ENCODE results near the gene PPP1R13B.

The PPP1R13B gene

GRCh38 chr14:103879118-103879569 is 31.8 kb upstream of the PPP1R13B start:
- H3K4me1 ChIP-seq (ENCODE audit: control insufficient read depth, insufficient read depth, low read length), result peaks cover 18% of the 10 kb centered on the region
- H3K27me3 ChIP-seq (replicated peaks; ENCODE audit: control insufficient read depth, insufficient read depth, low read length), result peaks cover 14% of the 10 kb centered on the region
- no peaks in the 10 kb centered on the region for H3K36me3 ChIP-seq (ENCODE audit: control insufficient read depth, insufficient read depth, low read length, severe bottlenecking)
- DNase-seq (ENCODE audit: low read depth), result no peak
- H3K9me3 ChIP-seq (ENCODE audit: control insufficient read depth, low read length), result no peaks in the 10 kb centered on the region
- no peak overlapping the region for H3K4me3 ChIP-seq (ENCODE audit: low read length)
- no peak overlapping the region for H3K9ac ChIP-seq (ENCODE audit: low read length)

GRCh38 chr14:103878180-103878579 is 30.8 kb upstream of the PPP1R13B start:
- Histone ChIP-seq H3K4me1 (ENCODE audit: control insufficient read depth, insufficient read depth, low read length) (peaks cover 18% of the 10 kb centered on the region), H3K9me3 (ENCODE audit: control insufficient read depth, low read length) (no peaks in the 10 kb centered on the region), H3K4me3 (ENCODE audit: low read length) (no peak overlapping the region), H3K27me3 (replicated peaks; ENCODE audit: control insufficient read depth, insufficient read depth, low read length) (peaks cover 14% of the 10 kb centered on the region), H3K9ac (ENCODE audit: low read length) (no peak overlapping the region), H3K36me3 (ENCODE audit: control insufficient read depth, insufficient read depth, low read length, severe bottlenecking) (no peaks in the 10 kb centered on the region)
- DNase-seq (ENCODE audit: low read depth), result no peak

GRCh38 chr14:103875010-103875409 is 27.6 kb upstream of the PPP1R13B start:
- Histone ChIP-seq H3K36me3 (ENCODE audit: control insufficient read depth, insufficient read depth, low read length, severe bottlenecking) (no peaks in the 10 kb centered on the region), H3K27me3 (replicated peaks; ENCODE audit: control insufficient read depth, insufficient read depth, low read length) (peaks cover 7% of the 10 kb centered on the region), H3K4me1 (ENCODE audit: control insufficient read depth, insufficient read depth, low read length) (peaks cover 5% of the 10 kb centered on the region), H3K9me3 (ENCODE audit: control insufficient read depth, low read length) (no peaks in the 10 kb centered on the region), H3K4me3 (ENCODE audit: low read length) (no peak overlapping the region), H3K9ac (ENCODE audit: low read length) (no peak overlapping the region)
- DNase-seq (ENCODE audit: low read depth), result no peak

- H3K4me3 ChIP-seq (ENCODE audit: low read length), result no peak overlapping the region
- peaks cover 7% of the 10 kb centered on the region for H3K27me3 ChIP-seq (replicated peaks; ENCODE audit: control insufficient read depth, insufficient read depth, low read length)
- H3K4me1 ChIP-seq (ENCODE audit: control insufficient read depth, insufficient read depth, low read length), result no peaks in the 10 kb centered on the region
- H3K9me3 ChIP-seq (ENCODE audit: control insufficient read depth, low read length), result no peaks in the 10 kb centered on the region
- no peaks in the 10 kb centered on the region for H3K36me3 ChIP-seq (ENCODE audit: control insufficient read depth, insufficient read depth, low read length, severe bottlenecking)
- H3K9ac ChIP-seq (ENCODE audit: low read length), result no peak overlapping the region
- DNase-seq (ENCODE audit: low read depth), result no peak
These were observed 25.2 kb upstream of the PPP1R13B start for GRCh38 chr14:103872481-103873113.

DNA sequence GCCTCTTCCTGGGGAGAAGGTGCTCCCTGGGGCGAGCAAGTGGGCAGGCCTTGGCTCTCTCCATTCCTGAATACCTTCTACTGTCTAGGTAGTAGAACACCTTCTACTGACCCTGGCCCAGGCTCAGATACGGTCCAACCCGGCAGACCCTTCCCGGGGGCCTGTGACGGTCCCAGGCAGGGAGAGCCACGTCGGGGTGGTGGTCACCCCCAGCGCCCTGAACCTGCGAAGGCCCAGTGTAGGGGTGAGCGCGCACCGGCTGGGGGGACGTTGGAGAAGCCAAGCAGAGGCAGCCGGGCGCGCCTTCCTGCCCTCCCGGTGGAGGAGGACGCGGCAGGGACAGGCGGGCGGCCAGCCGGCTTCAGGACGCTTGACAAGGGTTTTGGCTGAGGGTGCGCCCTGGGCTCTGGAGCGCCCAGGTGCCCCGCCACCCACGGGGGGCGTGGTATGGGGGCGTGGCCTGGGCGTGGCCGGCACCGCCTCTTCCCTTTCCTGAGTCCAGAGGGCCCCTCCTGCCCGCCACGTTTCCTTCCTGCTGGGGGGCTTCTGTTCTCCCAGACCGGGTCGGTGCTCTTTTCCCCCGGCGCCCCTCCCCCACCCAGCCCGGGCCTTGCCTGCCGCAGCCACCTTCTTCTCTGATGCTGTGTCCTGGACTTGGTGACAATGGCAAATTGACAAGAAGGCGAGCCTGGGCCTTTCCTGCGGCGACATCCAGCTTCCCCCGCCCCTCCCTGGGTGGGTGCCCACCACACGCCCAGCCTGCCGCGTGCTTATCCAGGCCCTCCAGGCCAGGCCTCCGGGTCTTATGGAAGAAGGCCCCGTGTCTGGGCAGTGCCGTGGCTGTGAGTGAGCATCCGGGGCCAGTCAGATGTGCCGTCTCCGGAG is 24.5 kb upstream of the PPP1R13B start:
- Histone ChIP-seq H3K4me3 (ENCODE audit: low read length) (no peak overlapping the region), H3K4me1 (ENCODE audit: control insufficient read depth, insufficient read depth, low read length) (no peaks in the 10 kb centered on the region), H3K9ac (ENCODE audit: low read length) (no peak overlapping the region), H3K9me3 (ENCODE audit: control insufficient read depth, low read length) (no peaks in the 10 kb centered on the region), H3K36me3 (ENCODE audit: control insufficient read depth, insufficient read depth, low read length, severe bottlenecking) (no peaks in the 10 kb centered on the region), H3K27me3 (replicated peaks; ENCODE audit: control insufficient read depth, insufficient read depth, low read length) (peaks cover 7% of the 10 kb centered on the region)
- no peak for DNase-seq (ENCODE audit: low read depth)

DNA sequence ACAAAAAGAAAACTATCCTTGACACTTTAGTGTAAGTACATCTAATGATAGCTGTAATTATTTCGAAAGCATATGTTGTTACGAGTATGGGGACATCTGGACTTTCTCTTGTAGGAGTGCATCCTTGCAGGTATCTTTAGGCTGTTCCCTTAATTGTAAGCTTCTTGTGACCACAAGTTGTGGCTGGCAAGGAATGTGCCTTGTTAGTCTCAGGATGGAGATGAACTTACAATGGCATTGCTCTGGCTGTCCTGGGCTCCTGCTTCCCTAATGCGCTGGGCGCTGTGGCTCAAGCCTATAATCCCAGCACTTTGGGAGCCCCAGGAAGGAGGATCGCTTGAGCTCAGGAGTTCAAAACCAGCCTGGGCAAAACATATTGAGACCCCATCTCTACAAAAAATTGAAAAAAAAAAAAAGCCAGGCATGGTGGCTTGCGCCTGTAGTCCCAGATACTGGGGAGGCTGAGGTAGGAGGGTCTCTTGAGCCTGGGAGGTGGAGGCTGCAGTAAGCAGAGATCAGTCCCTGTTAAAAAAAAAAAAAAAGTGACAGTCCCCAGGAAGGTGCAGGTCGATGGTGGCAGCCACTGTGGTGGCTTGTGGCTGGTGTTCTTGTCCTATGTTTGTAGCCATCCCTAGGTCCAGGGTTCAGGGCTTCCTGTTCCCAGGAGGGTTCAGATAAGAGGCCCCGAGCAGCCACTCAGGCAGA is 23.7 kb upstream of the PPP1R13B start:
- Histone ChIP-seq H3K4me1 (ENCODE audit: control insufficient read depth, insufficient read depth, low read length) (no peaks in the 10 kb centered on the region), H3K36me3 (ENCODE audit: control insufficient read depth, insufficient read depth, low read length, severe bottlenecking) (no peaks in the 10 kb centered on the region), H3K4me3 (ENCODE audit: low read length) (no peak overlapping the region), H3K9me3 (ENCODE audit: control insufficient read depth, low read length) (no peaks in the 10 kb centered on the region), H3K9ac (ENCODE audit: low read length) (no peak overlapping the region), H3K27me3 (replicated peaks; ENCODE audit: control insufficient read depth, insufficient read depth, low read length) (peaks cover 7% of the 10 kb centered on the region)
- no peak for DNase-seq (ENCODE audit: low read depth)

DNA sequence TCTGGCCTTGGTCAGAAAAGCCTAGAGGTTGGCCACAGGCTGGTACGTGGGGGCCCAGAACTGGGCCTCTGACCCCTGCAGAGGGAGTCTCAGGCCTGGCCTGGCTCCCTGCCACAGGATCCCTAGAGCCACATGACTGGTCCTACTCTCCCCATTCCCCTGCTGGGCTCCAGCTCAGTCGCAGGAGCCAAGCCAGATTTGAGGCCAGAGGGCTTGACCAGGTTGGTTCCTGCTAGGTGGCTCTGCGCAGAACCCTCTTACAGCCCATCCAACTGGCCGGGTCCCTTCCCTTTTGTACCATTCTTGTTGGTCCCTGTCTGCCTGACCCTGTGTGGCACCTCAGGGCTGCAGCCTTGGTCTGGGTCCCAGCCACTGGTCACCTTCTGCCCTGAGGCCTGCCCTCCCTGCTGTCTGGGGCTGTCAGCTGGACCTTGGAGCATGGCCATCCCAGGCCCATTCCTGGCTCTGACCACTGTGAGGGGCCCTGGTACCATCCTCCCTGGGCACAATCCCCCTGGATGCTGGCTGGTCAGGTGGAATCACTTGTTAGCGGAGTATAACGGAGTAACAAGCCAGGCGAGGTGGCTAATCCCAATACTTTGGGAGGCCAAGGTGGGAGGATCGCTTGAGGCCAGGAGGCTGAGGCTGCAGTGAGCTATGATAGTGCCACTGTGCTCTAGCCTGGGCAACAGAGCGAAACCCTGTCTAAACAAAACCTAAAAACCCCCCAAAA is 22.9 kb upstream of the PPP1R13B start:
- H3K36me3 ChIP-seq (ENCODE audit: control insufficient read depth, insufficient read depth, low read length, severe bottlenecking), result no peaks in the 10 kb centered on the region
- H3K27me3 ChIP-seq (replicated peaks; ENCODE audit: control insufficient read depth, insufficient read depth, low read length), result peaks cover 7% of the 10 kb centered on the region
- no peak for DNase-seq (ENCODE audit: low read depth)
- no peaks in the 10 kb centered on the region for H3K9me3 ChIP-seq (ENCODE audit: control insufficient read depth, low read length)
- no peaks in the 10 kb centered on the region for H3K4me1 ChIP-seq (ENCODE audit: control insufficient read depth, insufficient read depth, low read length)
- H3K4me3 ChIP-seq (ENCODE audit: low read length), result no peak overlapping the region
- H3K9ac ChIP-seq (ENCODE audit: low read length), result no peak overlapping the region

GRCh38 chr14:103869406-103870143 is 22.2 kb upstream of the PPP1R13B start:
- no peak overlapping the region for H3K9ac ChIP-seq (ENCODE audit: low read length)
- H3K36me3 ChIP-seq (ENCODE audit: control insufficient read depth, insufficient read depth, low read length, severe bottlenecking), result no peaks in the 10 kb centered on the region
- H3K4me3 ChIP-seq (ENCODE audit: low read length), result no peak overlapping the region
- H3K9me3 ChIP-seq (ENCODE audit: control insufficient read depth, low read length), result no peaks in the 10 kb centered on the region
- peaks cover 4% of the 10 kb centered on the region for H3K27me3 ChIP-seq (replicated peaks; ENCODE audit: control insufficient read depth, insufficient read depth, low read length)
- DNase-seq (ENCODE audit: low read depth), result no peak
- no peaks in the 10 kb centered on the region for H3K4me1 ChIP-seq (ENCODE audit: control insufficient read depth, insufficient read depth, low read length)

DNA sequence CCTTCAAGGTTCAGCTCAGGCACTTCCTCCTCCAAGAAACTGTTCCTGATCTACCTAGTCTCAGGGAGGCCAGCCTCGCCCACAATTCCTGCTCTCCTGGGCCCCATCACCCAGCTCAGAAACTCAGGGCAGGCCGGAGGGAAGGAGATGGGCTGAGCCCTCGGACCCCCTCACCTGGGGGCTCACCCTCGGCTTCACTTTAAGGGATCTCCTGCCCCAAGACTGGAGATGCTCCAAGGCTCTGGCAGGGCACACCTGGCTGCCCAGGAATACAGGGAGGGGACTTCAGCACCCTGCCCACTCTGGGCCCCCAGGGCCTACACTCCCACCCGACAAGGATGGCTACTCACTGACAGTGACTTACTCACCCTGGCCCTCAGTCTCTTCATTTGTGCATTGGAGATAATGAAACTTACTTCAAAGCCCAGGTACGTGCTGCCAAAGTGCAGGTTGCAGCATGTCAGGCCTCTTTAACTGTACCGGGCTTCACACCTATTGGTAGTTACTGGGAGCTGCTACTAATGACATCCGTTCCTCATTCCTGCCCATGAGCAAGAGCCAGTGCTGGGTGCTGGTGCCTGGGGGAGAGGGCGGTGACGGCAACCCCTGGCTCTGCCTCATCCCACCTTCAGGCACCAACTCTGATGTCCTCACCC is 21.0 kb upstream of the PPP1R13B start:
- no peak for DNase-seq (ENCODE audit: low read depth)
- Histone ChIP-seq H3K27me3 (replicated peaks; ENCODE audit: control insufficient read depth, insufficient read depth, low read length) (peaks cover 4% of the 10 kb centered on the region), H3K9ac (ENCODE audit: low read length) (no peak overlapping the region), H3K36me3 (ENCODE audit: control insufficient read depth, insufficient read depth, low read length, severe bottlenecking) (no peaks in the 10 kb centered on the region), H3K9me3 (ENCODE audit: control insufficient read depth, low read length) (no peaks in the 10 kb centered on the region), H3K4me3 (ENCODE audit: low read length) (no peak overlapping the region), H3K4me1 (ENCODE audit: control insufficient read depth, insufficient read depth, low read length) (no peaks in the 10 kb centered on the region)

DNA sequence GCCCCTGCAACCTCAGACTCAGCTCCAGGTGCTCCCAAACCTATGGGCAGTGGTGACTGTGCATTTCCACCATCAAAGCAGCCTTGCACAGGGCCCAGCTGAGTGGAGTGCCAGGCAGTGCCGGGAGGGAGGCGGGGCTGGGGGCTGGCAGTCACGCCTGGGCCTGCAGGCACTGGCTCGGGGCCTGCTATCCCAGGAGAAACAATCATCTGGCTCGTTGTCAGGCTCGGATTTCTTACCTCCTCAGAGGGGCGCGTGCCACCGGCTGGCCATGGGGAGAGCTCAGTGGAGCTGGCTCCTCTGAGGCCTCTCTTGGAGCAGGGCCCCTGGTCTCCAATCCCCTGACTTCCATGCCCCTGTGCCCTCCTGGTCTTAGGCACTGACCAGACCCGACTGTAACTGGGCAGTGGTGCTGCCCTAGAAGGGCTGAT is 20.2 kb upstream of the PPP1R13B start:
- Histone ChIP-seq H3K36me3 (ENCODE audit: control insufficient read depth, insufficient read depth, low read length, severe bottlenecking) (no peaks in the 10 kb centered on the region), H3K9ac (ENCODE audit: low read length) (no peak overlapping the region), H3K27me3 (replicated peaks; ENCODE audit: control insufficient read depth, insufficient read depth, low read length) (peaks cover 7% of the 10 kb centered on the region), H3K4me1 (ENCODE audit: control insufficient read depth, insufficient read depth, low read length) (no peaks in the 10 kb centered on the region), H3K4me3 (ENCODE audit: low read length) (no peak overlapping the region), H3K9me3 (ENCODE audit: control insufficient read depth, low read length) (no peaks in the 10 kb centered on the region)
- peak; percentile 13 for DNase-seq (ENCODE audit: low read depth)

All from adipocyte (in vitro differentiated cells).